GM18907 (cell line): Measurements from ENCODE around the gene NODAL.
"Not testable (repeated sequence)": the region's sequence is repeated elsewhere in the genome, so short reads cannot be mapped to it uniquely, and the experiment has no call there.

ENCODE experiments used
- ATAC-seq: cut with Tn5 transposase; IDR thresholded peaks from one replicate; pipeline ENCODE4 v1.9.1; 2021; ENCODE audit warnings: mild to moderate bottlenecking, moderate library complexity; ENCODE audit not compliant: unreplicated experiment

Gene NODAL

DNA sequence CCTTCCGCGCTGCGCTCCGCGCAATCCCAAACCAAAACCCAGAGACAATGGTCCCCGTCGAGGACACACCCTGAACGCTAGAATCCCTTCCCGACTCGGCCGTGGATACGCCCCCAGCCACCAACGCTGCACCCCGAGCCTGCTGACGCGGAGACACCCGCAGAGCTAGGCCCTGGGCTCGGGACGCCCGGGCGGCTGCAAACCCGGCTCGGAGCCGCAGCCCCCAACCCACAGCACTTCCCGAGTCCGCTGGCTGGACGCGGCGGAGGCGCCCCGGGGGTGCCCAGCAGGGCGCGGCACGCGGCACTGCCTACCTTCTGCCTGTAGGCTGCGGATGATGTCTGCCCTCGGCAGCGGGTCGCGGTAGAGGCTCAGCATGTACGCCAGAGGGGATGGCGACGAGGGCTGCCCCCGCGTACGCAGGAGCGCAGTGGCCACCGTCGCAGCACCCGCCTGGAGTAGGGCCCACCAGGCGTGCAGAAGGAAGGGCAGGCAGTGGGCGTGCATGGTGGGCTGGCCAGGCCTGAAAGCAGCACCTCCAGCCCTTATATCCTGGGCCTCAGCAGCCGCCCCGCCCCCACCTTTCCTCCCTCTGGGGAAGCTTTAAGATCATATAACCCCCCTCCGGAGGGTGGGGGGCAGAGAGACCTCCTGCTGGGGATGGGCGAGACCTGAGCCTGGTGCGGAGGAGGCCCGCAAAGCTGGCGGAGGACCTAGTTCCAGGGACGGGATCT, at the start of gene NODAL:
TSS of gene NODAL (minus strand) at position 521 of the 734 bp plus-strand sequence. CDS start at position 507, 14 bp downstream.
- no peak for ATAC-seq

DNA sequence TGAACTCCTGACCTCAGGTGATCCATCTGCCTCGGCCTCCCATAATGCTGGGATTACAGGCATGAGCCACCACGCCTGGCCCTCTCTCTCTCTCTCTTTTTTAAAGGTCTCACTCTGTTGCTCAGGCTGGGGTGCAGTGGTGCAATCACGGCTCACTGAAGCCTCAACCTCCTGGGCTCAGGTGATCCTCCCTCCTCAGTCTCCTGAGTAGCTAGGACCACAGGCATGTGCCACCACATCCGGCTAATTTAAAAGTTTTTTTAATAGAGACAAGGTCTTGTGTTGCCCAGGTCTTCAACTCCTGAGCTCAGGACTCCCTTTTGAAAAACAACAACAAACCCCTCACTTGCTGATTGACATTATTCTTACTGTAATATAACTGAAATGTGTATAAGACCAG, 48.7 kb upstream of the NODAL start:
- no peak for ATAC-seq

GRCh38 chr10:70487824-70488223, 46.3 kb upstream of the NODAL start:
- no peak for ATAC-seq

DNA sequence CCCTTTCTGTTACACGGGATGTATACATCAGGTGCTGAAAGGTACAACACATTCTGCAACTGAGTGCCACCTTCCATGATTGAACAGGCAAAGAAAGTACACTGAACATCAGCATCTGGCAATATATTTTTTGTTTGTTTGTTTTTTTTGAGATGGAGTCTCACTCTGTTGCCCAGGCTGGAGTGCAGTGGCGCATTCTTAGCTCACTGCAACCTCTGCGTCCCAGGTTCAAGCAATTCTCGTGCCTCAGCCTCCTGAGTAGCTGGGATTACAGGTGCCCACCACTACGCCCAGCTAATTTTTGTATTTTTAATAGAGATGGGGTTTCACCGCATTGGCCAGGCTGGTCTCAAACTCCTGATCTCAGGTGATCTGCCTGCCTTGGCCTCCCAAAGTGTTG, 42.4 kb upstream of the NODAL start:
- ATAC-seq, result not testable (repeated sequence)

DNA sequence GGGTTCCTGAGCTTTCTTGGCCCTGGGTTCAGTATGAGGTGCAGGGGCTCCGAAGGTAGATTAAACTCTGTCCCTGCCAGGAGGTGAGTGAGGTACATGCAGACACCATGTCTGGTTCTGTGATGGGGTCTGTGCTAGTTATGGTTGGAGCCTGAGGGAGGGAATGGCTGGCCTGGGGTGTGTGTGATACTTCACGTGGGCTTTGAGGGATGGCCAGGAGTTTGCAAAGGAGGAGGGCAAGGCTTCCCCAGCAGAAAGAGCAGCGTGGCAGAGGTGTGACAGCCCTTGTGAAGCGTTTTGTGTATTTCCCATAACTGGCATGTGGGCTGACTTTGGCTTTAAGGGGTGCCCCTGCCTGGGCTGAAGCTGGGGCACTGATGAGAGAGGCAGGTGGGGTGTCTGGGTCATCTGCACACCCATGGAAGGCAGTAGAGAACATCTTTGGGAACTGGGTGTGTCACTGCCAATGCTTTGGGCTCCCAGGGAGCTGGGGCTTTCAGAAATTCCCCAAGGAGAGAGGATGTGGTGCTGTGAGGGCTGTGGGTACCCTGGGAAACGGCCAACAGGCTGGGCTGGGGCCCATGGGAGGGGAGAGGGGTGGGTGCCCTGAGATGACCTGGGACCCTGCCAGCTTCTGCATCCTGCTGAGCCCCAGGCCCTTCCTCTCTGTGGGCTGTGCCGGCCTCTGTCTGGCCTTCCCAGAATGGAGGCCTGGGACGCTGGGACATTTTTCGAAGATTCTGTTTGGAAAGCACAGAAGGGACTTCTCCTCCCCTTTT, 41.7 kb upstream of the NODAL start:
- no peak for ATAC-seq

GRCh38 chr10:70481831-70482530, 40.5 kb upstream of the NODAL start:
- no peak for ATAC-seq

GRCh38 chr10:70481105-70481504, 39.6 kb upstream of the NODAL start:
- no peak for ATAC-seq

- no peak for ATAC-seq
These were observed 38.9 kb upstream of the NODAL start for GRCh38 chr10:70480239-70480861.

- ATAC-seq, result no peak
These were observed 38.3 kb upstream of the NODAL start for GRCh38 chr10:70479626-70480238.

GRCh38 chr10:70479165-70479581, 37.7 kb upstream of the NODAL start:
- ATAC-seq, result no peak

GRCh38 chr10:70478191-70479164, 37.0 kb upstream of the NODAL start, which contains the start of gene PALD1:
Gene PALD1, plus strand, starts transcription at chr10:70478767. Its CDS starts 47,185 bp downstream, at chr10:70525952.
- no peak for ATAC-seq

DNA sequence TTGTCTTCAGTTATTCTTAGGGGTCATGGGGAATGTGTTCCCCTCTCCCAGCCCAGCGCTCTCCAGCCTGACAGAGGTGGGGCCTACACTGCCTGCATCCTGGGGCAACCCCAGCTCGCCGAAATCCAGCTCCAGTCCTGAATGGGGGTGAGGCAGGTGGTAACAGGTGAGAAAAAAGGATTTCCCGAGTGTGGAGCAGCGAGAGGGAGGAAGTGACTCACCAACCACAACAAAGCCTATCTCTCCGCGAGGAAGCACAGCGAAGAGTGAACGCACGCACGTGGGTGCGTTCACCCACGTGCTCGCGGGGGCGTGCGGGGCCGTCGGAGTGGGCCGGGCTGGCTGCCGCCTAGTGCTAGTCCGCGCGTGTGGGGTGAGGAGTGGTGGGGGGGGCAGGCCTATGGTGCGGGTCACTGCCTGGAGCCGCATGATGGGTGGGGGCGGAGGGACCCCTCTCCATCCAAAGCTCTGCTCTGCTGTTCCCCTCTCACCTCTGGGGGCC, 36.2 kb upstream of the NODAL start:
- no peak for ATAC-seq

DNA sequence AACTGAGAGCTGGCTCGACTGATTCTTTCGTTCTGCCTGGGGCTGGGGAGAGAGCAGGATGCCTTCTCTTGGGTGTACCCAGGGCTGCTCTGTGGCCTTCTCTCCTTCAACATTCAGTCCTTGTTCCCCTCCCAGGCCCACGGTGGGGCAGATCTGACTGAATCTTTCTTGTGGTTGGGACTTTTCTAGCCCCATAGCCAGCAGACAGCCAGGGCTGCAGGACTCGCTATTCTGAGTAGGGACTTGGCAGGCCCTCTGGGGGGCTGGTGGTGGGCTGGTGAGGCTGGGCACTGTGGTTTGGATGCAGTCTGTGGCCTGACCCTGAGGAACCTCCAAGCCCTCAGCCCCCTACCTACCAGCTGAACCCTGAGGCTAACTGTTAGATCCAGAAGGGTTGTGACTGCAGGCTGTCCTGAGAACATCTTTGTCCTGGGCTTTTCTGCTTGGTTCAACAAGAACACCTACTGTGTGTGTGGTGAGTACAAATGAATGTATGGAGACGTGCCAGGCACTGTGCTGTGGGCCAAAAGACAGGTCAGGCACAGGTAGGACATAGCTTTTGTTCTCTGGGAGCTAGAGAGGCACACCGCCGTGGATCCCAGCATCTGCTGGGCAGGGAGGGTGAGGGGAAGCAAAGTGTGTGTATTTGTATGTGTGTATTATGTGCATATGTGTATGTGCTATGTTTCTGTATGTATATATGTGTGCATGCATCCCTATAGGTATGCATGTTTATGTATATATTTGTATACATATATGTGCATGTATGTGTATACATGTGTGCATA, 35.0 kb upstream of the NODAL start:
- ATAC-seq, result no peak

- ATAC-seq, result no peak
These were observed 34.2 kb upstream of the NODAL start for GRCh38 chr10:70475661-70476060.

- no peak for ATAC-seq
These were observed 33.3 kb upstream of the NODAL start for GRCh38 chr10:70474780-70475179.

- no peak for ATAC-seq
These were observed 31.4 kb upstream of the NODAL start for GRCh38 chr10:70472799-70473454.

GRCh38 chr10:70466951-70467350, 25.5 kb upstream of the NODAL start:
- ATAC-seq, result no peak

DNA sequence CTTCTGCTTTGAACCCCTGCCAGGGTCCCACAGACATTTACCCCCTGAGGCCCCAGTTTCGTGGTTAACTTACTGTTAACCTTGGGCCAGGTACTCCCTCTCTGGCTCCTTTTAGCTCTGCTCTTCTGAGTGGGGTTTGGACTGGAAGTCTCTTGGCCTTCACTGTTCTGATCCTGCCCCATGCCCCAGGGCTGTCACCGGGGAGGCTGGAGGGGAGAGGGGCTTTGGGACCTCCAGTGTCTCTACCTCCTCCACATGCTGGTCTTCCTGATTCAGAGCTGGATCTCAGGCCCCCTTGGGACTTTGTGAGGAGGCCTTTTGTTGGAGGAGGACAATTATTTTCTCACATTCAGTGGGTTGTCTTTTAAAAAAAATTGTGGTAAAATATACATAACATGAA, 24.4 kb upstream of the NODAL start:
- ATAC-seq, result no peak
